Panc1 (cell line): ENCODE measurements around the gene ACAT2. TPM values are rescaled to one million over a fixed set of nuclear protein-coding genes. Genes with fewer than 3 reads are reported as not detected.

Source experiments
- ATAC-seq: fragments of 200-7000 bp; cut with Tn5 transposase; 2 replicates; pipeline ENCODE4 v1.9.1; 2020; ENCODE audit warnings: mild to moderate bottlenecking, moderate library complexity
- BruUV-seq: library from RNA; stranded (reverse); fragments of 400-500 nt; replicated peaks from 2 replicates; lab custom pipeline; 2021; lab: Mats Ljungman, UMichigan
- CTCF ChIA-PET: fragments of 300-600 bp; sonication (Branson Sonifier 250); formaldehyde crosslinking; loops from one replicate; lab custom pipeline; 2022; ENCODE audit warnings: antibody characterized with exemption; lab: Charles Lee
- POLR2A ChIA-PET: fragments of 300-600 bp; sonication (Branson Sonifier 250); formaldehyde crosslinking; loops from one replicate; lab custom pipeline; 2022; ENCODE audit warnings: antibody characterized with exemption; lab: Charles Lee
- DNase-seq: peaks from one replicate; pipeline ENCODE4 v3.0.0-alpha.2; 2010; ENCODE audit warnings: low read depth, low spot score
- H3K27ac ChIP-seq: 2 replicates; pipeline ENCODE4 v1.5.1; 2011; ENCODE audit warnings: mild to moderate bottlenecking, low read length, inconsistent platforms
- H3K27me3 ChIP-seq: fragments of 200-500 bp; sonication (Bioruptor generic); 2 replicates; pipeline ENCODE4 v1.6.0; 2014; ENCODE audit warnings: low read length, inconsistent platforms; ENCODE audit not compliant: control insufficient read depth, insufficient read depth
- H3K36me3 ChIP-seq: fragments of 200-500 bp; sonication (Bioruptor generic); 2 replicates; pipeline ENCODE4 v1.5.1; 2014; ENCODE audit warnings: inconsistent platforms, mild to moderate bottlenecking, low read length, moderate library complexity; ENCODE audit not compliant: control insufficient read depth, insufficient read depth
- H3K4me1 ChIP-seq: 2 replicates; pipeline ENCODE4 v1.5.1; 2011; ENCODE audit warnings: inconsistent platforms, mild to moderate bottlenecking, low read length, moderate library complexity; ENCODE audit not compliant: control insufficient read depth, insufficient read depth
- H3K4me3 ChIP-seq, 2 experiments: 2 replicates each; pipeline ENCODE4 v1.5.1; 2011 to 2012; ENCODE audit warnings: low read depth in 2 of 2, low read length in 2 of 2, mild to moderate bottlenecking in 2 of 2, inconsistent platforms in 1 of 2, moderate library complexity in 1 of 2
- H3K9me3 ChIP-seq: fragments of 200-500 bp; sonication (Bioruptor generic); 2 replicates; pipeline ENCODE4 v1.5.1; 2014; ENCODE audit warnings: low read depth, mild to moderate bottlenecking, inconsistent platforms, low read length, moderate library complexity; ENCODE audit not compliant: control insufficient read depth, insufficient read depth
- CTCF ChIP-seq: fragments of 450-650 bp; IDR thresholded peaks from 2 replicates; pipeline ENCODE4 v1.5.1; 2017; ENCODE audit warnings: mild to moderate bottlenecking
- POLR2AphosphoS5 ChIP-seq: IDR thresholded peaks from 2 replicates; pipeline ENCODE4 v1.6.1; 2012; ENCODE audit warnings: mild to moderate bottlenecking, low read depth, low read length, moderate library complexity
- SIN3A ChIP-seq: IDR thresholded peaks from 2 replicates; pipeline ENCODE4 v1.6.1; 2012; ENCODE audit warnings: low read depth, mild to moderate bottlenecking, low read length, moderate library complexity, borderline replicate concordance; ENCODE audit not compliant: insufficient read depth
- TCF7L2 ChIP-seq: IDR thresholded peaks from 2 replicates; pipeline ENCODE4 v1.6.1; 2011; ENCODE audit warnings: mild to moderate bottlenecking, low read depth, low read length, inconsistent platforms
- in situ Hi-C: cut with HindIII; loops from 2 replicates; pipeline ENCODE4 v1.10.0; 2016; ENCODE audit warnings: low sequenced_read_pairs, low pct_unique_long_range_greater_than_20kb
- intact Hi-C: fragments of 100-400 bp; cut with micrococcal nuclease; formaldehyde crosslinking; loops from one replicate; pipeline ENCODE4 v1.10.0; 2022; ENCODE audit not compliant: unreplicated experiment
- total RNA-seq: library from RNA; stranded (reverse); gene quantifications from one replicate; pipeline ENCODE4 v1.2.1, GENCODE V29; 2021; ENCODE audit not compliant: unreplicated experiment
- TF ChIP-seq, protein P1 (sequence below), 2 experiments: IDR thresholded peaks; 2 replicates each; pipeline ENCODE4 v1.6.1; 2011 to 2012; ENCODE audit warnings: low read depth in 2 of 2, control low read depth in 1 of 2, low read length in 1 of 2, mild to moderate bottlenecking in 1 of 2, moderate library complexity in 1 of 2; ENCODE audit not compliant: insufficient read depth in 1 of 2

ACAT2 gene
- total RNA-seq, 1 experiment from 2014 or later = 112 TPM

DNA sequence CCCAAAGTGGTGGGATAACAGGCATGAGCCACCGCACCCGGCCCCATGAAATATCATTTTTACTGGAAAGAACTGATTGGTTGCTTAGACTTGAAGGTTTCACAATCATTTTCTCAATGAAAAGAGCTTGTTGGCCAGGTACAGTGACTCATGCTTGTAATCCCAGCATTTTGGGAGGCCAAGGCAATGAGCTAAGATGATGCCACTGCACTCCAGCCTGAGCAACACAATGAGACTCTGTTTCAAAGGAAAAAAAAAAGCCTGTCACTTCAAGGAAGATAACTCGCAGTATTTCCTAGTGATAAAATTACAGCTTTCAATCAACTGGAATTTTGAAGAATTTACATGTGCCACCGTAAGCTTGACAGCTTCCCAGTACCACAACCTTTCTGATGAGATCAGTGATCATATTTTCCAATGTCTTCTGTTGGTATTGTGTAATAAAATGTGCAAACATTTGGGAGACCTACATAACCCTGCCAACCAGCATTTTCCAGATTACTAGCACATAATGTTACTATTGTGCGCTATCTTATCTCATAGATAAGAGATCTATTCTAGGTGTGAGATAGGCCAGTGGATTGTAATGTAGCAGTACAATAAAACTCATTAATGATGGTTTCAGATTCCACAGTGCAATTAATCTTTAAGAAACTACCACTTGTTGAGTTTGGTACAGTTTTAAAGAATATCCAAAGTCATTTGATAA, 45.5 kb downstream of the ACAT2 start:
- in situ Hi-C loops (no loop called here), intact Hi-C loops (no loop called here)
- ATAC-seq (no peak), DNase-seq (no peak)
- H3K4me1 ChIP-seq = no peaks in the 10 kb centered on the region
- BruUV-seq = no TSS peak
- H3K27ac ChIP-seq = no peak overlapping the region
- no peak overlapping the region for H3K4me3 ChIP-seq
- TF ChIP-seq, protein P1, sequence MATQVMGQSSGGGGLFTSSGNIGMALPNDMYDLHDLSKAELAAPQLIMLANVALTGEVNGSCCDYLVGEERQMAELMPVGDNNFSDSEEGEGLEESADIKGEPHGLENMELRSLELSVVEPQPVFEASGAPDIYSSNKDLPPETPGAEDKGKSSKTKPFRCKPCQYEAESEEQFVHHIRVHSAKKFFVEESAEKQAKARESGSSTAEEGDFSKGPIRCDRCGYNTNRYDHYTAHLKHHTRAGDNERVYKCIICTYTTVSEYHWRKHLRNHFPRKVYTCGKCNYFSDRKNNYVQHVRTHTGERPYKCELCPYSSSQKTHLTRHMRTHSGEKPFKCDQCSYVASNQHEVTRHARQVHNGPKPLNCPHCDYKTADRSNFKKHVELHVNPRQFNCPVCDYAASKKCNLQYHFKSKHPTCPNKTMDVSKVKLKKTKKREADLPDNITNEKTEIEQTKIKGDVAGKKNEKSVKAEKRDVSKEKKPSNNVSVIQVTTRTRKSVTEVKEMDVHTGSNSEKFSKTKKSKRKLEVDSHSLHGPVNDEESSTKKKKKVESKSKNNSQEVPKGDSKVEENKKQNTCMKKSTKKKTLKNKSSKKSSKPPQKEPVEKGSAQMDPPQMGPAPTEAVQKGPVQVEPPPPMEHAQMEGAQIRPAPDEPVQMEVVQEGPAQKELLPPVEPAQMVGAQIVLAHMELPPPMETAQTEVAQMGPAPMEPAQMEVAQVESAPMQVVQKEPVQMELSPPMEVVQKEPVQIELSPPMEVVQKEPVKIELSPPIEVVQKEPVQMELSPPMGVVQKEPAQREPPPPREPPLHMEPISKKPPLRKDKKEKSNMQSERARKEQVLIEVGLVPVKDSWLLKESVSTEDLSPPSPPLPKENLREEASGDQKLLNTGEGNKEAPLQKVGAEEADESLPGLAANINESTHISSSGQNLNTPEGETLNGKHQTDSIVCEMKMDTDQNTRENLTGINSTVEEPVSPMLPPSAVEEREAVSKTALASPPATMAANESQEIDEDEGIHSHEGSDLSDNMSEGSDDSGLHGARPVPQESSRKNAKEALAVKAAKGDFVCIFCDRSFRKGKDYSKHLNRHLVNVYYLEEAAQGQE (IDR thresholded peaks at IDR 0.05; ENCODE audit: insufficient read depth in 1 of 2, low read depth in 2 of 2, low read length in 1 of 2) = no peak
- no peak for TF ChIP-seq POLR2AphosphoS5
- no peak for TF ChIP-seq SIN3A
- no peak for TF ChIP-seq TCF7L2
- no peaks in the 10 kb centered on the region for H3K36me3 ChIP-seq
- POLR2A ChIA-PET = no interaction called here
- no peaks in the 10 kb centered on the region for H3K9me3 ChIP-seq
- no peaks in the 10 kb centered on the region for H3K27me3 ChIP-seq
- CTCF ChIA-PET = no interaction called here

DNA sequence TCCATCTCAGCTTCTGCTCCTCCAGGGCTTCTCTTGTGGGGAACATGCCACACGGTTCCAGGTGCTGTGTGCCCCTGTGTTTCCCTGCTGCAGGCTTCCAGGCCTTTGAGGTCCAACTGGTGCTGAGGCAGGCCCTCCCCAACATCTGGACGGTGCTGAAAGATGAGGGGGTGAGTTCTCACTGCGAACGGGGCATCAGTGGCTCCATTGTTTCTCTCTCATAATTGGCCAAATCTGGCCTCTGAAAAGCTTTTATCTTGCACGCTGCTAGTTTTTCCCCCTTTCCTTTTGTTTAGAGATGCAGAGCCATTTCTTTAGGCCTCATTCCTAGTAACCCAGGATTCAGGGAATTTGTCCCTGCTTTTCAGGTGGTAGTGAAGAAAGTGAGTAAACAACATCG, 46.8 kb downstream of the ACAT2 start:
- DNase-seq (no peak), ATAC-seq (no peak)
- in situ Hi-C loops (no loop called here), intact Hi-C loops (no loop called here)
- H3K27ac ChIP-seq = no peak overlapping the region
- CTCF ChIA-PET = no interaction called here
- TF ChIP-seq TCF7L2 = no peak
- H3K4me1 ChIP-seq = no peaks in the 10 kb centered on the region
- H3K4me3 ChIP-seq = no peak overlapping the region
- POLR2A ChIA-PET = no interaction called here
- H3K9me3 ChIP-seq = no peaks in the 10 kb centered on the region
- no TSS peak for BruUV-seq
- no peaks in the 10 kb centered on the region for H3K36me3 ChIP-seq
- H3K27me3 ChIP-seq = no peaks in the 10 kb centered on the region

DNA sequence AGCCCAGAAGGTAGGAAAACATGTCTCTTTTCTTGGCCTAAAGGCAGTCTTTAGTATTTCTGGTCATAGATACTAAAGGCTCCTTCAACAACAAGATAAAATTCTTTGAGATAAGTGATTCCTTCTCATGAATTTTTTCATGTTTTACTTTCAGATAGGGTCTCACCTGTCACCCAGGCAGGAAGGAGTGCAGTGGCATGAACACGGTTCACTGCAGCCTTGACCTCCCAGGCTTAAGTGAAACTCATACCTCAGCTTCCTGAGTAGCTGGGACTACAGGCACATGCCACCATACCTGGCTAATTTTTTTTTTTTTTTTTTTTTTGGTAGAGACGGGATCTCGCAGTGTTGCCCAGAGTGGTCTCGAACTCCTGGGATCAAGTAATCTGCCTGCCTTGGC, 47.3 kb downstream of the ACAT2 start:
- intact Hi-C loops = no loop called here
- CTCF ChIA-PET = no interaction called here

More for the DNA sequence above, 47.3 kb downstream of the ACAT2 start:
- in situ Hi-C loops = no loop called here
- Histone ChIP-seq H3K4me3 (no peak overlapping the region), H3K36me3 (no peaks in the 10 kb centered on the region), H3K27me3 (no peaks in the 10 kb centered on the region), H3K4me1 (no peaks in the 10 kb centered on the region), H3K9me3 (no peaks in the 10 kb centered on the region), H3K27ac (no peak overlapping the region)
- no peak for TF ChIP-seq SIN3A
- no peak for TF ChIP-seq CTCF
- no peak for TF ChIP-seq TCF7L2
- TF ChIP-seq POLR2AphosphoS5 = no peak
- TF ChIP-seq, protein P1 (IDR thresholded peaks at IDR 0.05; ENCODE audit: insufficient read depth in 1 of 2, low read depth in 2 of 2, low read length in 1 of 2) = no peak
- BruUV-seq = no TSS peak
- POLR2A ChIA-PET = no interaction called here
- ATAC-seq (no peak), DNase-seq (no peak)
